Left forelimb (tissue), 1 donor: ENCODE results near the gene NEK11.

Source experiments
- DNase-seq: peaks from one replicate; pipeline ENCODE4 v3.0.0-alpha.2; 2018; ENCODE audit warnings: low spot score

NEK11 gene

GRCh38 chr3:131223373-131224289, 197.0 kb downstream of the NEK11 start:
- no peak for DNase-seq

- DNase-seq, result no peak
These were observed 198.3 kb downstream of the NEK11 start for GRCh38 chr3:131224886-131225550.

GRCh38 chr3:131228522-131228921, 201.8 kb downstream of the NEK11 start:
- no peak for DNase-seq

GRCh38 chr3:131231710-131232389, 205.2 kb downstream of the NEK11 start:
- no peak for DNase-seq

GRCh38 chr3:131232711-131233267, 206.1 kb downstream of the NEK11 start:
- DNase-seq, result no peak

- DNase-seq, result no peak
These were observed 207.4 kb downstream of the NEK11 start for GRCh38 chr3:131233900-131234668.

GRCh38 chr3:131236421-131236820, 209.7 kb downstream of the NEK11 start:
- no peak for DNase-seq

- no peak for DNase-seq
These were observed 211.8 kb downstream of the NEK11 start for GRCh38 chr3:131238496-131238895.

- DNase-seq, result no peak
These were observed 212.6 kb downstream of the NEK11 start for GRCh38 chr3:131239267-131239666.

- DNase-seq, result no peak
These were observed 215.5 kb downstream of the NEK11 start for GRCh38 chr3:131242201-131242600.

GRCh38 chr3:131250466-131250865, 223.8 kb downstream of the NEK11 start:
- no peak for DNase-seq

GRCh38 chr3:131260525-131260924, 233.8 kb downstream of the NEK11 start:
- no peak for DNase-seq

GRCh38 chr3:131261104-131261503, 234.4 kb downstream of the NEK11 start:
- DNase-seq, result no peak

- no peak for DNase-seq
These were observed 248.9 kb downstream of the NEK11 start for GRCh38 chr3:131275556-131275955.

- DNase-seq, result no peak
These were observed 251.3 kb downstream of the NEK11 start for GRCh38 chr3:131277836-131278497.

GRCh38 chr3:131279577-131279976, 252.9 kb downstream of the NEK11 start:
- DNase-seq, result no peak

- DNase-seq, result no peak
These were observed 255.7 kb downstream of the NEK11 start for GRCh38 chr3:131282379-131282778.

GRCh38 chr3:131282967-131283366, 256.3 kb downstream of the NEK11 start:
- DNase-seq, result no peak

GRCh38 chr3:131283862-131284261, 257.2 kb downstream of the NEK11 start:
- no peak for DNase-seq

- no peak for DNase-seq
These were observed 257.6 kb downstream of the NEK11 start for GRCh38 chr3:131284302-131284701.

- DNase-seq, result no peak
These were observed 258.8 kb downstream of the NEK11 start for GRCh38 chr3:131285456-131285855.
